HG02852 (cell line): Measurements from ENCODE around the gene LRRC49.
A peak's percentile ranks its signal among the peaks of the same experiment; 100 is the strongest.
"Not testable (repeated sequence)": the region's sequence is repeated elsewhere in the genome, so short reads cannot be mapped to it uniquely, and the experiment has no call there.

Experiments used
- ATAC-seq: cut with Tn5 transposase; IDR thresholded peaks from one replicate; pipeline ENCODE4 v1.9.1; 2021; ENCODE audit warnings: mild to moderate bottlenecking, moderate library complexity; ENCODE audit not compliant: unreplicated experiment

Gene LRRC49, protein sequence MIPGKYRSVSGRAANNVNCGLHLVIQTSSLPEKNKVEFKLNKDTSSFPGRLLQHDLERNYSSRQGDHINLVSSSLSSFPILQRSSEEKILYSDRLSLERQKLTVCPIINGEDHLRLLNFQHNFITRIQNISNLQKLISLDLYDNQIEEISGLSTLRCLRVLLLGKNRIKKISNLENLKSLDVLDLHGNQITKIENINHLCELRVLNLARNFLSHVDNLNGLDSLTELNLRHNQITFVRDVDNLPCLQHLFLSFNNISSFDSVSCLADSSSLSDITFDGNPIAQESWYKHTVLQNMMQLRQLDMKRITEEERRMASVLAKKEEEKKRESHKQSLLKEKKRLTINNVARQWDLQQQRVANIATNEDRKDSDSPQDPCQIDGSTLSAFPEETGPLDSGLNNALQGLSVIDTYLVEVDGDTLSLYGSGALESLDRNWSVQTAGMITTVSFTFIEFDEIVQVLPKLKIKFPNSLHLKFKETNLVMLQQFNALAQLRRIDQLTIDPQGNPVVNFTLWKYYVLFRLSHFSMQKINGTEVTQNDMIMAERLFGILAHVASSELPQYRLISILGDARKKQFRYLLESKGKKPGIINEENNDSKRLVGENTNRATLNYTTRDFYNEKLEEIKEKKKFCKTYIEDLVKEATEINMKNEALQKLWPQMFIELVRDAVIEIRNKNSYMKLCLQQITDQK

DNA sequence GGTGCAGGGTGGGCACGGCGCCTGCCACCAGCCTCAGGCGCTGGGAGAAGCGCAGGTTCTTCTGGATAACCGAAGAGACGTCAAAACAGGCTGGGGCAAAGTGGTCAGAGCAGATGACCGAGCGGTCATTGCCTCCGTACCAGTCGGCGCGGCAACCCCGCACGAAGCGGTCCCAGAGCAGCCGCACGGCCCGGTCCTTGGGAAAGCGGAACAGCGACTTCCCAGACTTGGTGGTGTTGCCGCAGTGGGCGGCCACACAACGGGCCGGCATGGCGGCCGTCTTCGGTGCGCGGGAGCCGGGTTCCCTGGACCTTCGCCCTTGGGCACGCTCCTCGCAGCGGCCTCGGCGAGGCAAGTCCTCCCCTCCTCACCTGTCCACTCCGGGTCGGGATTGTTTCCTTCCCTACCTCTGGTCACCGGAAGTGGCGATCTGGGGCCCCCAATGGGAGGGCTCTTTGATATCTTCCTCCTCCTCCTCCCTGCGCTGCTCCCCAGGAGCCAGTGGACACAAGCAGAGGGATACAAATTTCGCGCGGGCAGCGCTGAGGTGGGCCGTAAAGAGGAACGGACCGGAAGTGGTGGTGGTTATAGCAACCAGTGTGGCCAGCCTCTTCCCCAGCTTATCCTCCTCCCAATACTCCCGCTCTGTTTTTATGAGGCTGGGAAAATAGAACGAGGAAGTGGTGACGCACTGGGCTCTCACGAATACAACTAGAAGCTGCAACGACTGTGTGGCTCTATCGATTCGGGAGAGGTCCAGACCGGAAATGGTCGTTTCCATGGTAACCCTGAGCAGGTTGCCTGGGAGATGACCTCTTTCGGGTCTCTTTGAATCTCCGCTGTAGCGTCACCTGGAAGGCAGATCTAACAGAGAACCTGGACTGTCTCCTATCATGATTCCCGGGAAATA is at the start of gene LRRC49, which contains the start of gene THAP10:
TSS of gene LRRC49 (plus strand) at position 825 of the 910 bp plus-strand sequence. CDS start at position 894, 69 bp downstream.
TSS of gene THAP10 (minus strand) at position 432 of the 910 bp plus-strand sequence. CDS start at position 271, 161 bp downstream.
- peak; percentile 80 for ATAC-seq

DNA sequence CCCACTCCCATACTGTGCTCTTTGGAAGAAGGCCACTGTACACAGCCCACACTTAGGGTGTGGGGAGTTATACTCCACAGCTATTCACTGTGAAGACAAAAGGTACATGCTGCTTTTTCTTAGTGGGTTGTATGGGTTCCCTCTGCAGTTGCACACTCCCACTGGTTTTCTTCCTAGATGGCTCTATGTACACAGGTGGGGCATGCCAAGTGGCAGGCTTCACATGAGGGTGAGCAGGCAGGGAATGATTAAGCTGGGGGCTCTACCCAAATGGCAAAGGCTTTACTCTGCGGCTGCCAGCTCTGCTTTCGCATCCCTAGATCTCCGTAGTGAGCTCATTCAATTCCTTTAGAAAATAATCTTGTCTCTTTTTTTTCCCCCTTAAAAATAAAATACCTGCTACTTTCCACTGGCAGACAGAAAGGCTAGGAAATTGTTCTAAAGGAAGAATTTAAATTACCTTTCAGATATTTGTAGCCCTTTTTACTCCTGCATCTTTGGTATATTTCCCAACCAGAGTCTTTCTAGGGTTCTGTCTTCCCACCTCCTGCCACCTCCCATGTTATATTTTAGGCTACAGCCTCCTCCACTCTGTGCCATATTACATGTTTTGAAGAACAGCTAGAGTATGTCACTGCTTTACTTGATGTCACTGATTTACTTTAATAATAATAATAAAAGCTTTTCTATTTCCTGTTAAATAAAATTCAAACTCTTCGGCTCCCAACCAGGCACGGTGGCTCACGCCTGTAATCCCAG is 46.8 kb upstream of the LRRC49 start:
- ATAC-seq = no peak

DNA sequence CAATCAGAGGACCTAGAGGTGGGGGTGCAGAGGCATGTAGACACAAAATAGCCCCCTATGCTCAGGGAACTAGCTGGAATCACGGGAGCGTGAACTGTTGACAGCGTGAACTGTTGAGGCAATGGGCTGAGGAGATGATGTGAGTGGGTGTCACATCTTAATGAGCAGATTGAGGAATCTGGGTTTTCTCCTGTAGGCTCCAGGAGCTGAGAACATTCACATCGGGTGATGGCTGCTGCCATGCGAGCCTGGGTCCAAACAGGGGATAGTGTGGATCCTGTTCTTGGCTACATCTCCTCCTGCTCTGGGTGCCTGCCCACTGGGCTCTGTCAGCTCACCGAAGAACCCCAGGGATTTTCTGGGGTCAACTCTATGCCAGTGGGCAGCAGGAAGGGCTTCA is 40.7 kb upstream of the LRRC49 start:
- no peak for ATAC-seq

DNA sequence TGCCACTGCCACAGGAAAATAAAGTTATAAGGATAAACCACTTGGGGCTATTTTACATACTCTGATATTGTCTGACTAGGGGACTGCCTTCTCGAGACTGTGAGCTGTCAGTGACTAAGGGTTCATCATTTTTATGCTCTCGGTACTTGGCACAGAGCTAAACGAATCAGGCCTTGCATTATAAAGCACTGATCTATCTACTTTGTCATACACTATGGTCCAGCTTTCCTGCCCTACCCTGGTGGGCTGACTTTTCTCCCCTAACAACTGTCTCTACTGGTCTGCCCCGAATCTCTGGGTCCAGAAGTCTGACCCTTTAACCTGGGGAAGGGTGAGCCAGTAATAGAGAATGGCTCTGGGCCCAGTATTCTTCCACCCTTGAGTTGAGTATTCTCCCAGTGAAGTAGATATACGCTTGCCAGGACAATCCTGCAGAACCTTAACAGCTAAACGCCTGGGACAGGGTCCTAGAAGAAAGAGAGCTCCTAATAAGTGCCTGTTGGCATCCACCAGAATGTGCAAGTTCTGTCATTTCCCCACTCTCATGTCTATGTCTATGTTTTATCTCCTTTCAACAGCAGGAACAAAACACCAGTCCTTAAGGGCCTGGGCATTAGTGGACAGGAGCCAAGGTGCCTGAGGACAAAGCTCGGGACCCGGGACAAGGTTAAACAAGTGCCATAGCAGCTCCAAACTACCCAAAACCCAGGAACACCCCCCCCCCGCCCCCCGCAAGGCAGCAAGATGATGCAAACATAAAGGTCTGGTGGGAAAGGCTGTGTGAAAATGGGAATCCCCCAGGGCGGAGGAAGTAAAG is 39.9 kb upstream of the LRRC49 start:
- ATAC-seq = no peak

DNA sequence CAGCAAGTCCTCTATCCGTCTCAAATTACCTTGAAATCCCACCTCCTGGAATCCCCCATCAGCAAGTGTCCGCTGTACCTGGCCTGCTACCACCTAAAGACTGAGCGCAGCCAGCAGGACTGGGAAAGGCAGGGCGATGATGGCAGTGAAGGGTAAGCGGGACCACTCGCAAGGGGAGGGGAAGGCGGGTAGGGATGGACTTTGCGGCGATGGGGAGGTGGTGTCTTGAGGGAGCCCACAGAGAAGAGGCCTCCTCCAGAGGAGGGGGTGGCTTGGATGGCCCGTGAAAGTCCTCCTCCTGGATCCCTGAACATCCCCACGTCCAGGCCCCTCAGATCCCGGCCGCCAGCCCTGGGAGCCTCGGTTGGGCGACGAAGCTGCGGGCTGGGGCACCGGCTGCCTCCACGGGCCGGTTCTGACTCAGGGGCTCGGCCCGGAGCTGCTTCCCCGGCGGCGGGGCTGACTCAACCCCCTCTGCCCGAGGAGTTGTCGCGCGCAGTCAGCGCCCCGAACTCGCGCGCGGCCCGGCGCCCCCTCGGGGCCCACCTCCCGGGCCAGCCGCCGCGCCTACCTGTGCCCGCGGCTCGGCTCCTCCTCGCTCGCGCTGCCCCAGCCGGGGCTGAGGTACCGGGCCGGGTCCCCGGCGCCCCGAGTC is 39.2 kb upstream of the LRRC49 start:
- ATAC-seq = no peak

DNA sequence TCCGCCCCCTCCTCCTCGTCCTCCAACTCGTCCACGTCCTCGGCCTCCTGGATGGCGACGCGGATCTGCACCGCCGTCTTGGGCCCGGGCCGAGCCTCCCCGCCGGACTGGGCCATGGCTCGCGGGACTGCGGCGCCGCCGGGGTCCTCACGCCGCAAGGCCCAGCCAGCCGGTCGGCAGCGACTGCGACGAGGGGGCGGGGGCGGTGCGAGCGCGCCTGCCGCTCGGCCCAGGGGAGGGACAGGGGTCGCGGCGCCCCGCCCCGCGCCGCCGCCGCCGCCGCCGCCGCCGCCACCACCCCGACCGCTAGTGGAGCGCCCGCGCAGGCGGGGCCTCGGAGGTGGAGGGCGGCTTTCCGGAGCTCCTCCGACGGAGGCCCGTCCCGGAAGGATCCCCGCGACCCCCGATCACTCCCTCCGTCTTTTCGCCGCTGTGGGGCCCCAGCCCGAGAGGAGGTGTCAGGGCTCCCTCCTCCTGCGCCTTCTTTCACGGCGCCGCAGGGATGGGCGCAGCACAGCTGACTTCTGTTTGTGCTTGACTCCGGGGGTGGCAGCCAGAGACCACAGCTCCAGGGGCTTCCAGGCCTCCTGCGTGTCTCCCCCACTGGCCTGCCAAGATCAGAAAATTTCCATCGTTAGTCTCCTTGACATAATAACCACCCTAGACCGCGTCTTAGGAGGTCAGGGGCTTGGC is 38.5 kb upstream of the LRRC49 start, which contains the start of gene LARP6:
TSS of gene LARP6 (minus strand) at position 185 of the 693 bp plus-strand sequence. CDS start at position 116, 69 bp downstream.
- ATAC-seq = no peak

DNA sequence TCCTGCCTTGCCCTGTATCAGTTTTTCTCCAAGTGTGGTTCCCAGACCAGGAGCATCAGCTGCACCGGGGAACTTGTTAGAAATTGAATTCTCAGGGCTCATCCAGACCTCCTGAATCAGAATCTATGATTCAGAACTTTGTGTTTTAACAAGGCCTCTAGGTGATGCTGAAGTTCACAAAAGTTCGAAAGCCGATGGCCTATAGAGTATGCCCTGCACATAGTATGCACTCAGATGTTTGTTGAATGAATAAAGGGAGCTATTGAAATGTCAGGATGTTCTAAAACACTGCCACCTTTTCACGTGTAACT is 38.0 kb upstream of the LRRC49 start:
- no peak for ATAC-seq

DNA sequence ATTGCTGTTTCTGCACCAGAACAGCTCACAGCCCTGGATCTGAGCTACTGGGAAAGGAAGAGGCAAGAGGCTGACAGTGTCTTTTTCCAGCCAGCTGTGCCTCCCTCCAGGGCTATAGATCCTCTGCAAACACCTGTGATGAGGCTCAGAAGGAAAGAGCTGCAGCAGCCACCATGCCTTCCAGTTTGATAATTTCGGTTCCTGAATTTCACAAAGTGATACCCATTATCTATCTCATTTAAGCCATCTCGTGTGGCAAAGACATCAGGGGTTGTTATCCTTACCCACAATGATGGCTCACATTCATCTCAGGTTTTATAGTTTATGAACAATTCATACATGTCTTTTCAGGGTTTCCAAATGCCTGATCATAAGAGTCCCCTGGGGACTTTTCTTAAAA is 36.9 kb upstream of the LRRC49 start:
- ATAC-seq = no peak

DNA sequence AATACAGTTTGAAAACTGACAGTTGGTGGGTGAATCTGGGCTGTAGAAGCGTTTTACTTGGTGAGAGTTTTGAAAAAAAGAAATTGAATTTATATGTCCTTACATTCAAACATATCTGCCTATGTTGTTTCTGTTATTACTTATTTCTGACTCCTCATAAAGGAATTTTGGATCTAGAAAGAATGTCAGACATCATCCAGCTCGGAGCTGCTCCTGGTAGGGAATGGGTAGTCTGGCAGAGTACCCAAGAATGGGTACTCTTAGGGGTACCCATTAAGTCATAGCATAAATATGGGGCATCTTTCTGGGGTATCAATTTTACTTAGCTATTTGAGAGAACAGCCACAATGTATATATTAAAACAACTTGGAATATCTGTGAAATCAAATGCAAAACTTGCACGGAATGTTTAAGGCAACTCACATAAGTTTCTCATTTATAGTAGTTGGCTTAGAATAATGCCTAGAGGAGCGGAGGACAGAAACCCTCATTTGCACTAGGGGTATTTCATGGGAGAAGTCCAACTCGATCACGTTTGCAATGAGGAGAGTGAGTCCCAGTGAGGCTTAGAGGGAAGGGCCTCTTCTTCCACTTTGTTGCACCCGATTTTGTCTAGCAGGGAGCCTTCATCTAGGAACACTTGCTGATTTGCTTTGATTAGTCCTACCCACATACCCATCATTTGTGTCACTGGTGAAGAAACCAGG is 36.3 kb upstream of the LRRC49 start:
- ATAC-seq = no peak

DNA sequence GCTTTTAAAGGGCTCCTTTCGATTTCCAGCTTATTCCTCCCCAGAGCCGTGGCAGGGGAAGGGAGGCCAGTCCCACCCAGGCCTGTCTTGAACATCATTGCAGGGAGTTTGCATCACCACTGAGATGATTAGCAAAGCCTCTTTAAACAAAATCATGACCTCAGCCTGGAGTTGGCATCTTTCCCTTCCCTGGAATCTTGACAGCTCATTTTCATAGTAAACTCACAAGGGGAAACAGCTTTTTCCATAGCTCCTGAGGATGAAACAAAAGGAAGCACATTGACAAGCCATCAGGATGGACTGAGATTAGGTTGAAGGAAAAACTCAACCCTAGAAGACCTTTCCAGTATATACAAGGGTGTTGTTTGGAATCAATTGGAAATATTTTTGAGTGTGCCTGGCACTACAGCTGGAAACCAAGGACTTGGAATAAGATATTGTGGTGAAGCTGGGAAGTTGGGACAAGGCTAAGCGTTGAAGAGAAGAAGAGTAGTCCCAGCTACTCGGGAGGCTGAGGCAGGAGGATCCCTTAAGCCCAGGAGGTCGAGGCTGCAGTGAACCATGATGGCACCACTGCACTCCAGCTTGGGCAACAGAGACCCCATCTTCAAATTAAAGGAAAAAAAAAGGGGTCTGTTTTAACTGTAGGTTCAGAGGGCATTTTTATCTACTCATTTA is 35.6 kb upstream of the LRRC49 start:
- ATAC-seq = no peak

DNA sequence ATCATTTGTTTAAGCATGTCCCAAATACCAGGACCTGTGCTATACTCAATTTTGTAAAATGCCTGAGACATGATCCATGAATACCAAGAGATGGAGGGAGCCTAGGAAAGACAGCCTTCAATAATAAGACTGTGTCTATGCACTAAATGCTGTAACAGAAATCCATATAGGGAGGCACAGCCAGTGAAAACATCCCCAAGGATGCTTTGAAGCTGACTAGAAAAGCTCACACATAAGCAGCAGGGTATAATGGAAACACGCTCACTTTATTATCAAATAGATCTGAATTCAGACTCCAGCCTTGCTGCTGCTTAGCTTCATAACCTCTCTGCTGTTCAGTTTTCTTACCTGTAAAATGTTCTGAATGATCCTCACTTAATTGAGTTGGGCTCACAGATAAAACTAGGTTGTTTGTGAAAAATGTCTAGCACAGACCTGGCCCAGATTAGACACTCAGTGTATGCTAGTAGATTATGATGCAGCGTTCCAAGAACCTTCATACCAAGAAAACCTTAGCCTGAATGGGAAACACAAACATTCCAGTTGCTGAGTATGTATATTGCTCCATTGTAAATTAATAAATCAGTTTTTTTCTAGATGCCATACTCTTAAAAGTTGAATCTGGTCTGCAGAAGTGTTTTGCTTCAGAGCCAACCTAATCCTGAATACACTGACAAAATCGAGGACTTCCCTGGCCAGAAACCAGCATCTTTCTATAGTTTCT is 34.9 kb upstream of the LRRC49 start:
- no peak for ATAC-seq

DNA sequence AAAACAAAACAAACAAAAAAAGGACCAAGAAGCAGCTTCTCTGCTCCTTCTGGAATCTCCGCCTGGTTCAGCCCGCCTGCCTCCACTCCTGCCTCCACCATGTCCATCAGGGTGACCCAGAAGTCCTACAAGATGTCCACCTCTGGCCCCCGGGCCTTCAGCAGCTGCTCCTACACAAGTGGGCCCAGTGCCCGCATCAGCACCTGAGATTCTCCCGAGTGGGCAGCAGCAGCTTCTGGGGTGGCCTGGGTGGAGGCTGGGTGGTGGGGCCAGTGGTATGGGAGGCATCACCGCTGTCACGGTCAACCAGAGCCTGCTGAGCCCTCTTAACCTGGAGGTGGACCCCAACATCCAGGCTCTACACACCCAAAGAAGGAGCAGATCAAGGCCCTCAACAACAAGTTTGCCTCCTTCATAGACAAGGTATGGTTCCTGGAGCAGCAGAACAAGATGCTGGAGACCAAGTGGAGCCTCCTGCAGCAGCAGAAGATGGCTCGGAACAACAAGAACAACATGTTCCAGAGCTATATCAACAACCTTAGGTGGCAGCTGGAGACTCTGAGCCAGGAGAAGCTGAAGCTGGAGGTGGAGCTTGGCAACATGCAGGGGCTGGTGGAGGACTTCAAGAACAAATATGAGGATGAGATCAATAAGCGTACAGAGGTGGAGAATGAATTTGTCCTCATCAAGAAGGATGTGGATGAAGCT is 33.9 kb upstream of the LRRC49 start:
- not testable (repeated sequence) for ATAC-seq

DNA sequence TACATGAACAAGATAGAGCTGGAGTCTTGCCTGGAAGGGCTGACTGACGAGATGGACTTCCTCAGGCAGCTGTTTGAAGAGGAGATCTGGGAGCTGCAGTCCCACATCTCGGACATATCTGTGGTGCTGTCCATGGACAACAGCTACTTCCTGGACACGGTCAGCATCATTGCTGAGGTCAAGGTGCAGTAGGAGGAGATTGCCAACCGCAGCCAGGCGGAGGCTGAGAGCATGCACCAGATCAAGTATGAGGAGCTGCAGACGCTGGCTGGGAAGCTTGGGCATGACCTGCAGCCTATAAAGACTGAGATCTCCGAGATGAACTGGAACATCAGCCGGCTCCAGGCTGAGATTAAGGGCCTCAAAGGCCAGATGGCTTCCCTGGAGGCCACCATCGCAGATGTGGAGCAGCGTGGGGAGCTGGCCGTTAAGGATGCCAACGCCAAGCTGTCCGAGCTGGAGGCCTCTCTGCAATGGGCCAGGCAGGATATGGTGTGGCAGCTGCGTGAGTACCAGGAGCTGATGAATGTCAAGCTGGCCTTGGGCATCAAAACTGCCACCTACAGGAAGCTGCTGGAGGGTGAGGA is 33.2 kb upstream of the LRRC49 start:
- ATAC-seq = no peak

DNA sequence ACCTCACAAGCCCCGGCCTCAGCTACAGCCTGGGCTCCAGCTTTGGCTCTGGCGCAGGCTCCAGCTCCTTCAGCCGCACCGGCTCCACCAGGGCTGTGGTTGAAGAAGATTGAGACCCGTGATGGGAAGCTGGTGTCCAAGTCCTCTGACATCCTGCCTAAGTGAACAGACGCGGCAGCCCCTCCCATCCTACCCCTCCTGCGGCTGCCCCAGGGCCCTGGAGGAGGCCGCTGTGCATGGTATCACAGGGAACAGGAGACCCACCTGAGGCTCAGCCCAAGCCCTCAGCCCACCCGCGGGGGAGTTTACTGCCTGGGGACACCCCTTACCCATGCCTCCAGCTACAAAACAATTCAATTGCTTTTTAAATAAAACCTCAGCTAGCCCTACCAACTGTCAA is 32.6 kb upstream of the LRRC49 start:
- ATAC-seq = no peak

DNA sequence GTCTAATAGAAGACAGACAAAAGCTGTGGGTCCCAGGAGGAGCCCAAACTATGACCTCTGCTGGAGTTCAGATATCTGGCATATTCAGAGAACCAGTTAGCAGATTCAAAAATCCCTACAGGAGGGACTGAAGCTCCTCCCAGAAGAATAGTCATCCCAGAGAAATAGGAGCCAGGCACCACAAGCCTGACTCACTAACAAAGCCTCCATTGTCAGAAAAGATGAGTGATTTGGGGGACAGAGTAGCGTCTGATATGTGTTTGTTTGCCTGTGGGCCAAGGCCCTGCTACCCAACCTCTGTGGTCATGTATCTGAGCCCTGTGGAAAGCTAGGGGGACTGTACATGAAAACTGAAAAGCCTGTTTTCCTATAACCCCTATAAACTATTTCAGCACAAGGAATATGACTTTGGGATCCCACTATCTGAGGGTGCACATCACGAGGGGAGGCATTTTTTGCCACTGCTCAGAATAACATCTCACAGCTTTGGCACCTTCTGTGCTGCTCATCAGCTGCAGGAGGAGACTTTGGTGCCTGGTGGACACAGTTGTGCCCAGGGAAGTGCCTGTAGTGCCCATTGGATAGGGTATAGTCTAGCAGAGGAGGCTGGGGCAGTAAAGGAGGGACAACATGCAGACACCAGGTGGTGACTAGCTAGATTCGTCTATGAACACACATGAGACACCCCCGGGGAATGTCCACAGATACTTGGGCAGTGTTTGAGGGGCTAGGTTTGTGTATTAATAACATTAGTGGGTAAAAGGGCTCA is 29.0 kb upstream of the LRRC49 start:
- ATAC-seq = no peak
